ENCODE data around the gene TMEM108.

The TMEM108 gene

DNA sequence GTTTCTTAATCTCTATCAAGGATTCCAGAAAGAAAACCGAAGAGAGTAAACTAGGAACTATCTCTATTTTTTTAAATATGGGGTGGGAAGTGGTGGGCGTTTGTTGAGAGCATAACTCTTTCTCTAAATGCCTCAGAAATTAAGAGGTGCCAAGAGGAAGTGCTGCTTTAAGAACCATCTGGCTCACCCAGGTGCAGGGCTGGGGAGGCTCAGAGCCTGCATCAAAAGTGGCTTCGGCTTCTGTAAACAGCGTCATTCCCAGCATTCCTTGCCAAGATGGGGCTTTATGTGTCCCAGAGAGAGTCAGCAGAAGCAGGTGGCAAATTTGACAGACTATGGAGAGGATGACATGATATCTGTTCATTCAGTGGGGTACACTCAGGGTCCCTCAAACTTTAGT lies 238.4 kb downstream of the TMEM108 start:
- no peak for DNase-seq (ENCODE audit: low read depth in 2 of 2, low spot score in 1 of 2)

DNA sequence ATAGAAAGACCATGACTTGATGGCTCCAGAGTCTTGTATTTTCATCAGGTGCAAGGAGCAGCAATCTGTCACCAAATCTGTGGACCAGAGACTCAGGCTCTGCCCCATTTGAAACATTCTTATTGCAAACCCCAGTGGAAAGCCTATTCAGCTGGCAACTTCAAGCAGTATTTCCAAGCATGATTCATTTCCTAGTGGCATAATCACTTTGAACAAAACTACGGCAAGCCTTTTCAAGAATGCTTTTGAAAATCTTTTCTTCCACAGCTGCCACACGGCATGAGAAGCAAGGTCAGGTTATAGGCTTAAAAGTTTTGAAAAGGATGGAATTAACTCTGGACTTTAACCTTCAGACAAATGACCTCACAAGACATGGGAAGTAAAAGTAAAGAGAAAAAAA lies 239.6 kb downstream of the TMEM108 start:
- DNase-seq (ENCODE audit: low read depth in 2 of 2, low spot score in 1 of 2), result no peak

DNA sequence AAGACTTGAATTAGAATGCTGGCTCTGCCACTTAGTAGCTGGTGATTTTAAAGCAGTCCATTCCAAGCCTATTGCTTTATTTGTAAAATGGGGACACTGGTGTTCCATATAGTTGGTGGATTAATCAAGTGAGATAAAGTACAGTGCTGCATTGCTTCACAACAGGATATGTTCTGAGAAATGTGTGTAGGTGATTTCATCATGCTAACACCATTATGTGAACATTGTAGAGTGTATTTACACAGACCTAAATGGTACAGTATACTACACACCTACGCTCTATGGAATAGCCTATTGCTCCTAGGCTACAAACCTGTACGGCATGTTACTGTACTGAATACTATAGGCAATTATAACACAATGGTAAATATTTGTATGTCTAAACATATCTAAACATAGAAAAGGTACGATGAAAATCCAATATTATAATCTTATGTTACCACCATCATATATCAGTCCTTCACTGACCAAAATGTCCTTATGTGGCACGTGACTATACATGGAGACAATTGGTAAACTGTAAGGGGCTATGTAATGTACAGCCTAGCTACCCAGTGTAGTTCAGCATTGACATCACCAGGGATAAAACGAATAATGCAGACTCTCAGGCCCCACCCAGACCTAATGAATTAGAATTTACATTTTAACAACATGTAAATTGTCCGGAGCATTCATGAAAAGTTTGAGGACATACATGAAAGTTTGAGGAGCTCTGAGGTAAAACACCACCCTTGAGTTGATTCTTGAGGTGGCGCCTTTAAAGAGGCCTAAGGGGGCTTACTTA lies 240.3 kb downstream of the TMEM108 start:
- no peak for DNase-seq (ENCODE audit: low read depth in 2 of 2, low spot score in 1 of 2)

DNA sequence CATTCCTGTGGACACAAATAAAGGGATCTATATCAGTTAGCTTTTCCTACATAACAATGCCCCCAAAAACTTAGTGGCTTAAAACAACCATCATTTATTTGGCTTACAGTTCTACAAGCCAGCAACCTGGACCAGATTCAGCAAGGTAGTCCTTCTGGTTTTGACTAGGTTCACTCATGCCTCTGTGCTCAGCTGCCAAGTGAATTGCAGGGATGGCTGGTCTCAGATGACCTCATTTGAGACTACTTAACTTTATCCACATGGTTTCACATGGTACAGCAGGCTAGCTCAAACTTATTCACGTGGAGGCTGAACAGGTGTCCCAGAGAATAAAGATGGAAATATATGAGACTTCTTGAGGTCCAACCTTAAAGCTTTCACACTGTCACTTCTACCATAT lies 242.4 kb downstream of the TMEM108 start:
- no peak for DNase-seq (ENCODE audit: low read depth in 2 of 2, low spot score in 1 of 2)

DNA sequence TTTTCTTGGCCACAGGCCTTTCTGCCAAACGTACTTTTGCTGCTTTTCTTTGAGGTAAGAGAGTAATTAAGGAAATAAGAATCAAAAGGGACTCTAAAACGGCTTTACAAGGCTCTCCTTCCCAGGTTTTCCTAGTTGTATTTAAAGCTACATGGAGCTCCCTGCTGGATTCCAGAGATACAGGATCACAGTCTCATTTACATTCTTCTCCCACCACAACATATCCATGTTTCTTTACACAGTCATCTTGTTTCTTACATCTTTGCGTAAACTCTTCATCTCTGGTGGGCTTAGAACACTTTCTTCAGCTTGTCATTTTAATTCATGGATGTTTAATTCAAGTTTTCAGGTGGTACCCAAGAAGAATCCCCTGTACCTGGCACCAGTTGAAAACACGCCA lies 244.0 kb downstream of the TMEM108 start:
- DNase-seq (ENCODE audit: low read depth in 2 of 2, low spot score in 1 of 2), result no peak

GRCh38 chr3:133283958-133284807 lies 246.0 kb downstream of the TMEM108 start:
- DNase-seq (ENCODE audit: low read depth in 2 of 2, low spot score in 1 of 2), result no peak

DNA sequence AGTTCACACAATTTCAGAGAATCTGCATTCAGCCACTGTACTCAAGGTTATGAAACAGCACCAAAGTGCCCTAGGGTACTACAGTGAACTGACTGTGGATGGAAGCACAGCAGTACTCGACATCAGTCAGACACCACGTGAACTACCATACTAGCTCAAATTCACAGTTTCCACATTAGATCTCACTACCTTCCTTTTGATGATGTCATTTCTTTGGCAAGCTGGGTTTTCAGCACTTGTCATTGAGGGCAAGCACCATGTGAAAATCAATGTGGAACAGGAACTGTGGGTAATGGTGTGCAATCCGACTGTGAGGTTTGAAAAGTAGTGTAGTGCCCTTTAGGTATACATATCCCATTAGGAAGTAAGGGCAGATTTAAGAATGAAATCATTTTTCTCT lies 251.1 kb downstream of the TMEM108 start:
- no peak for DNase-seq (ENCODE audit: low read depth in 2 of 2, low spot score in 1 of 2)

GRCh38 chr3:133292296-133292695 lies 254.1 kb downstream of the TMEM108 start:
- no peak for DNase-seq (ENCODE audit: low read depth in 2 of 2, low spot score in 1 of 2)

DNA sequence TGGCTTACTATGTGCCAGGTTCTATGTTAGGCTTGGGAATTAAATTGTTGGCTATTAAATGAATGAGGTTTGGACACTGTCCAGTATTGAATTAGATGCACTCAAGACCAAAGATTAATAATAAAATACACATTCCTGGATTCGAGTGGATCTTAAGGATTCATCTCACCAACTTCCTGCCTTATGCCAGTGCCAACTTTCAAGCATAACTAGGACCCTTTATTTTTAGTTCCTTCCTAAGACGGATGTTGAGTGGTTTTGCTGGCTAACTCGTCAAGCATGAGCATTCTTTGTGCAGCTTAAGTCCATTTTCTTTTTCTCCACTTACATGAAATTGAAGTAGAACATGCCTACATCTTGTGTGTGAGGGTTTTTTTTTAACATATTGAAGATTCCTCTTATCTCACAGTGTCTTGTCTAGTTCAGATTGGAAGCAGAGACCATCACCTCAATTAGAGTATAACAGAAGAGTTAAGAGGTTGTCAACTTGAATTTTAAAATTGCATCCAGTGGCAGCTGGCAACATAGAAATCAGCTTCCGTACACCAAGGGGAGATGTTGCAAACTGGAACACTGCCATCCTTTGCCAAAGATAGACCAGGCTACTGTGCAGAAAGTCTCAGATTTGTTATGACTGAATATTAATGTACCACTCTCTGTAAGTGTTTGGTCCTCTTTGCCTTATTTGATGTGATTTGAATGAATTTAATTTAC lies 255.4 kb downstream of the TMEM108 start:
- DNase-seq (ENCODE audit: low read depth in 2 of 2, low spot score in 1 of 2), result no peak

GRCh38 chr3:133294253-133294652 lies 256.1 kb downstream of the TMEM108 start:
- DNase-seq (ENCODE audit: low read depth in 2 of 2, low spot score in 1 of 2), result no peak

DNA sequence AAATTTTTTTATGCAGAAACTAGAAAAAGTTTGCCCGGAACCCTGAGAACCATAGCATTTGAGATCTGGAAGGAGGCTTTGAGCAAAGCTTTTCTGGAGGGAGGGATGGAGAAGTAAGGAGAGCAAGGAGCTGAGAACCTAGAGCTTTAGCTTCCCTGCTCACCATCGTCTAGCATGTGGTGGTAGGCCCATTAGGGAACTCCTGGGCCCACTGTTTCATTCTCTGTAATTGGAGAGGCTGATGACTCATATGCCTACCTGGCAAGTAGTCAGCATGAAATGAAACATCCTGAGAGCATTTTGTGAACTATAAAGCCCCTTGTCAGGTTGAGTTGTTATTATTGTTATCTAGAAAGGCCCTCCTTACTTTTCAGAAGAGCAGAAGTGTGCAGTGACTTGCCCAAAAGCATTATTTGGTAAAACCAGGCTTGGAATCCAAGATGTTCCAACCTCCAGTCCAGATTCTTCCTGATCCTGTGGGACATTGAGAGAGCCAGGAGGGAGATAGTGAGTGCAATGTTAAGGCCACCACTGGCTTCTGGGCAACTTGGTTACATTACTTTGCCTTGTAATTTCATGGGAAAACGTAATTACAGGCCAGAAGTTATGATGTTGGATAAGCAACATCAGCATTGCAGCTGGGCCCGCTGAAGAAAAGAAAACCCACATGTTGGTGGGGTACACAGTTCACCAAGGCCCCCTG lies 257.2 kb downstream of the TMEM108 start:
- no peak for DNase-seq (ENCODE audit: low read depth in 2 of 2, low spot score in 1 of 2)

GRCh38 chr3:133295944-133296917 lies 258.0 kb downstream of the TMEM108 start:
- no peak for DNase-seq (ENCODE audit: low read depth in 2 of 2, low spot score in 1 of 2)

- no peak for DNase-seq (ENCODE audit: low read depth in 2 of 2, low spot score in 1 of 2)
Measured at GRCh38 chr3:133296981-133297380, 258.8 kb downstream of the TMEM108 start.

DNA sequence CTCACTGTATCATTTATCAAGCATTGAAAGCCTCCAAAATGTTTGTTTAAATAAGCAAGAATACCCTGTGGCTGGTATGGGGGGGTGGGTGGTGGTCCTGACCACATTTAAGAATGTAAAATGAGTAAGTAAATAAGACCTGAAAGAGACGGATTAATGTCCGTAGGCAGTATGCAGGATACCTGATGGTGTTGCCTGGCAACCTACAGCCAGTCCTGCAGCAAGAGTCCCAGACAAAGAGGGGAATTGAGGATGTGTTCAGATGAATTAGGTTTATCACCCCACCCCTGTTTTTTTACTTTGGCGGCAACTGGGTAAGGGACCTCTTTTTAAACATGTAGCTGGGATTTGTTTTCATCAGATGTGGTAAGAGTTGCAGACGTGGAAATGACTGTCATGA lies 261.9 kb downstream of the TMEM108 start:
- no peak for DNase-seq (ENCODE audit: low read depth in 2 of 2, low spot score in 1 of 2)

DNA sequence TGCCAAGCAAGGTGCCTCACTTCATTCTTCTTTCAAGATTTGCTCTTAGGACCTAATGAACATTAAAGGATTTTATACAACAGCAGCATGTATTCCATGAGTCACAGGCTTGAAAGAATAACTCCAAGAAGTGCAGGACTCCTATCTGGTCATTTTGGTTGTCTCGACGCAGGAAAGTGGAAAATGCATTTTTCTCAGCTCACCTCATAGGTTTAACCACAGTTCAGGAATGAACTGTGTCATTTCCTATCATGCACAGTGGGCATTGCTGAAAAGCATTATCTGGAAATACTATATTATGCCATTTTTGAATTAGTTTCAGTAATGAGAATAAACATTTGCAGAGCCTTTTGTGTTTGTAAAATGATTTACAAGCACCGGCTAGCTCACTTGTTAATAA lies 263.0 kb downstream of the TMEM108 start:
- no peak for DNase-seq (ENCODE audit: low read depth in 2 of 2, low spot score in 1 of 2)

GRCh38 chr3:133301731-133302130 lies 263.5 kb downstream of the TMEM108 start:
- DNase-seq (ENCODE audit: low read depth in 2 of 2, low spot score in 1 of 2), result no peak

DNA sequence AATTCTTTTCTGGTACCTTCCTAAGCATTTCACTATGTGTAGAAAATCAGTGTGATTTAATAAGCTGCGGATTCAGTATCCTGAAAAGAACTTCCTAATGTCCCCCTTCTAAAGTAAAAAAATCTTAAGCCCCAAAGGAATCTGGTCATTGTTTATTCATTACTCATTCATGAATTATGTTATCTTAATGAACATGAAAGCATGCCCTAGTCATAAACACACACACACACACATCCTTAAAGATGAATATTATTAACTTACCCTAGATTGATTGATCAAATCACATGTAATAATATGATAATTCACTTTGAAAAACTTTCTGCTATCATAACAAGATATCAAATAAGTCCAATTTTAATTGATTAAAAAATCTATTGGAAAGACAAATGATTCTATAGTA lies 265.2 kb downstream of the TMEM108 start:
- DNase-seq (ENCODE audit: low read depth in 2 of 2, low spot score in 1 of 2), result no peak

DNA sequence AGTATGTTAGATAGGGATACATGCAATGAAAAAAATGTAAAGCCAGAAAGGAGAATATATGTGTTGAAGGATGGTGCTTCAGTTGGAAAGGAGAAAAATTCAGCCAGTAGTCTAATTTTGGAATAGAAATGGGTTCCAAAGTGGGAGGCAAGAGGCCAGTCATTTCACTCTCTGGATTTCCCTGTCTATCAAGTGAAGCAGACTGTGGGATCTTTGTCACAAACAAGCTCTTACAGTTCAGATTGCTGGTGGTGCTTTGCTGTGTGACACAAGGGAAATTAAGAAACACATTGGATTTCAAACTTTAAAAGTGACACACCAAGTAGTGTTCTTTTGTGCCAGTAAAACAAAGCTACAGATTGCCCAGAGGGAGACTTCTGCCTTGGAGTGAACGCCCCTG lies 279.7 kb downstream of the TMEM108 start:
- no peak for DNase-seq (ENCODE audit: low read depth in 2 of 2, low spot score in 1 of 2)

- DNase-seq (ENCODE audit: low read depth in 2 of 2, low spot score in 1 of 2), result no peak
Measured at GRCh38 chr3:133328373-133328772, 290.2 kb downstream of the TMEM108 start.

- no peak for DNase-seq (ENCODE audit: low read depth in 2 of 2, low spot score in 1 of 2)
Measured at GRCh38 chr3:133329626-133330025, 291.4 kb downstream of the TMEM108 start.
